ENCODE results near the gene HUNK. TPM values are rescaled to one million over a fixed set of nuclear protein-coding genes. Genes with fewer than 3 reads are reported as not detected.
"Not testable (repeated sequence)": the region's sequence is repeated elsewhere in the genome, so short reads cannot be mapped to it uniquely, and the experiment has no call there.

HUNK gene
- total and polyA plus RNA-seq, 4 experiments from 2014 or later = 0.07 to 0.44 (median 0.26) TPM; not detected in 1

DNA sequence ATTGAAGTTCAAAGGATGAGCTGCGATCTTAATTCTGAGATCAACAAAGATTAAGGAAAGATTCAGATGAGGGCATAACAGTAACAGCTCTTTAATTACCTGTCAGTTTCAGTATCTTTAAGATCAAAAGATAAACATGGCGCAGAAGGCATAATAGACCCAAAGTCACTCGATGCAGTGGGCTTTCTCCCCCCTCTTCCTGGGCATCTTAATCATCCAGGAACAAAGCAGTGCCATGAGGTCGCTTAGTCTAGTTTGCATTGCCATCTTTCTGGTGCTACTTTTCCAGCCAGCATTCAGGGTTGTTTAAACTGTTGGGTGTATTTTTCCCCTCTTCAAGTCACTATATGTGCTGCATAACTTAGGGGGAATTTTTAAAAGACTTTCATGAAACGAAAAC, 72.3 kb downstream of the HUNK start:
- H3K36me3 ChIP-seq (ENCODE audit: insufficient read depth, low read length) = no peaks in the 10 kb centered on the region
- Mint-ChIP-seq H3K36me3 (no peaks in the 10 kb centered on the region), H3K27me3 (peaks cover 4 to 6% of the 10 kb centered on the region in 2 donors), H3K4me3 (no peak overlapping the region), H3K4me1 (peaks cover 0 to 6% (median 0%) of the 10 kb centered on the region in 4 donors), H3K9me3 (peaks cover 0 to 2% (median 0%) of the 10 kb centered on the region in 8 donors), H3K27ac (no peak overlapping the region)
- CTCF ChIA-PET (ENCODE audit: partially characterized antibody) = no interaction called here
- H3K27ac ChIP-seq (ENCODE audit: low read depth, low read length) = no peak overlapping the region
- intact Hi-C loops (cut with micrococcal nuclease) = no loop called here
- H3K4me1 ChIP-seq (ENCODE audit: insufficient read depth, low read length) = no peaks in the 10 kb centered on the region
- DNase-seq = no peak
- no peaks in the 10 kb centered on the region for H3K27me3 ChIP-seq (ENCODE audit: insufficient read depth, low read length)
- POLR2A ChIA-PET (ENCODE audit: partially characterized antibody) = no interaction called here
- no peaks in the 10 kb centered on the region for H3K9me3 ChIP-seq (ENCODE audit: control insufficient read depth in 1 of 2, low read length in 2 of 2)
- no peak overlapping the region for H3K4me3 ChIP-seq (ENCODE audit: low read length in 2 of 2)

DNA sequence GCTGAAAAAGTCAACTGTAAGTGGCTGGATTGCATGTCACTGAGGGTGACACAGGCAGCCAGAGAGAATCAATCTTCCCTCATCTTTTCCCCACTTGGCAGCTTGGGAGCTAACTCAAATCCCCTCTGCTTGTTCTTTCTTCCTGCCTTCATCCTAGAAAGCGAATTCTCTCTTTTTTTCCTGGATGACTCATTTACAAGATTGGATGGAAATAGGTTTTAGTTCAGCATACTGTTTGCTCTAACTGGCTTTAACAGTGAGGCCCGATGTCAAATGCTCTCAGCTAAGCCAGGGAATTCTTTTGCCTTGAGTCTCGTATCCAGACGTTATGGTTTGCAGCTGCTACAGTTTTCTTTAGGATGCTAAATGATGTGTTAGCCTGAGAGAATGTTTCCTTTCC, 72.7 kb downstream of the HUNK start:
- CTCF ChIA-PET (ENCODE audit: partially characterized antibody) = no interaction called here

DNA sequence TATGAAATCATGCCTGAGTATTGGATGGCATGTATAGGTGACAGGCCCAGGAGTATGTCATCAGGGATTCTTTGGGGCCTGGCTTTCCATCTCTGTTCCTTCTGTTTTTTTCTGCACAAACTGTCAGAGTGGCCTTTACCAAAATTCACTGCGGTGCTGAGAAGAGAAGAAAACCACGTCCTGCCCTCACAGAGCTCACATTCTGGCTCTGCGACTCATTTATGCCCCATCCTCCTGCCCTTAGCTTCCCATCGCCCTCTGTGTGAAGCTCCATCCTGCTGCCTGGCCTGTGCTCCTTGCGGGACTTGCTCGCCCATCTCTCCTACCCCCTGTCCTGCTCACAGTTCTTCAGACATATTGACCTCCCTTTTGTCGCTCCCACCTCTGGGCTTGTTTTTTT, 73.4 kb downstream of the HUNK start:
- Histone ChIP-seq H3K36me3 (ENCODE audit: insufficient read depth, low read length) (no peaks in the 10 kb centered on the region), H3K4me3 (ENCODE audit: low read length in 2 of 2) (no peak overlapping the region), H3K27me3 (ENCODE audit: insufficient read depth, low read length) (no peaks in the 10 kb centered on the region), H3K27ac (ENCODE audit: low read depth, low read length) (no peak overlapping the region), H3K4me1 (ENCODE audit: insufficient read depth, low read length) (no peaks in the 10 kb centered on the region), H3K9me3 (ENCODE audit: control insufficient read depth in 1 of 2, low read length in 2 of 2) (no peaks in the 10 kb centered on the region)
- Mint-ChIP-seq H3K4me3 (no peak overlapping the region), H3K4me1 (peaks cover 0 to 6% (median 0%) of the 10 kb centered on the region in 4 donors), H3K27ac (no peak overlapping the region), H3K9me3 (peaks cover 0 to 2% (median 0%) of the 10 kb centered on the region in 8 donors), H3K27me3 (peaks cover 2 to 6% of the 10 kb centered on the region in 2 donors), H3K36me3 (no peaks in the 10 kb centered on the region)
- CTCF ChIA-PET (ENCODE audit: partially characterized antibody) = no interaction called here
- POLR2A ChIA-PET (ENCODE audit: partially characterized antibody) = no interaction called here
- intact Hi-C loops (cut with micrococcal nuclease) = no loop called here
- DNase-seq = no peak

More for the DNA sequence above, 72.7 kb downstream of the HUNK start:
- H3K4me1 Mint-ChIP-seq = peaks cover 0 to 6% (median 0%) of the 10 kb centered on the region in 4 donors
- no peak for DNase-seq
- H3K9me3 Mint-ChIP-seq = peaks cover 0 to 2% (median 0%) of the 10 kb centered on the region in 8 donors
- POLR2A ChIA-PET (ENCODE audit: partially characterized antibody) = no interaction called here
- H3K27me3 ChIP-seq (ENCODE audit: insufficient read depth, low read length) = no peaks in the 10 kb centered on the region
- intact Hi-C loops (cut with micrococcal nuclease) = no loop called here
- no peaks in the 10 kb centered on the region for H3K36me3 Mint-ChIP-seq
- no peak overlapping the region for H3K4me3 Mint-ChIP-seq
- H3K27ac ChIP-seq (ENCODE audit: low read depth, low read length) = no peak overlapping the region
- H3K27ac Mint-ChIP-seq = no peak overlapping the region
- H3K4me1 ChIP-seq (ENCODE audit: insufficient read depth, low read length) = no peaks in the 10 kb centered on the region
- no peaks in the 10 kb centered on the region for H3K9me3 ChIP-seq (ENCODE audit: control insufficient read depth in 1 of 2, low read length in 2 of 2)
- no peaks in the 10 kb centered on the region for H3K36me3 ChIP-seq (ENCODE audit: insufficient read depth, low read length)
- no peak overlapping the region for H3K4me3 ChIP-seq (ENCODE audit: low read length in 2 of 2)
- H3K27me3 Mint-ChIP-seq = peaks cover 4 to 6% of the 10 kb centered on the region in 2 donors

GRCh38 chr21:31946876-31947550, 74.2 kb downstream of the HUNK start:
- H3K4me1 ChIP-seq (ENCODE audit: insufficient read depth, low read length); DNase-seq; H3K9me3 ChIP-seq (ENCODE audit: control insufficient read depth in 1 of 2, low read length in 2 of 2); POLR2A ChIA-PET (ENCODE audit: partially characterized antibody); H3K9me3 Mint-ChIP-seq; H3K36me3 ChIP-seq (ENCODE audit: insufficient read depth, low read length); H3K27ac Mint-ChIP-seq; H3K4me3 Mint-ChIP-seq; H3K27ac ChIP-seq (ENCODE audit: low read depth, low read length); H3K4me3 ChIP-seq (ENCODE audit: low read length in 2 of 2); H3K36me3 Mint-ChIP-seq; H3K27me3 ChIP-seq (ENCODE audit: insufficient read depth, low read length); intact Hi-C loops (cut with micrococcal nuclease); H3K27me3 Mint-ChIP-seq; H3K4me1 Mint-ChIP-seq: not testable (repeated sequence)
- CTCF ChIA-PET (ENCODE audit: partially characterized antibody) = interaction anchor here (0.6 kb wide), 1 partner anchor 30 kb away, joined by 6 read pairs; no protein-coding TSS in a partner anchor

- H3K27ac ChIP-seq (ENCODE audit: low read depth, low read length) = no peak overlapping the region
- POLR2A ChIA-PET (ENCODE audit: partially characterized antibody) = no interaction called here
- H3K36me3 ChIP-seq (ENCODE audit: insufficient read depth, low read length) = no peaks in the 10 kb centered on the region
- H3K4me1 ChIP-seq (ENCODE audit: insufficient read depth, low read length) = no peaks in the 10 kb centered on the region
- no peak for DNase-seq
- CTCF ChIA-PET (ENCODE audit: partially characterized antibody) = no interaction called here
- H3K27ac Mint-ChIP-seq = no peak overlapping the region
- no peak overlapping the region for H3K4me3 Mint-ChIP-seq
- H3K9me3 ChIP-seq (ENCODE audit: control insufficient read depth in 1 of 2, low read length in 2 of 2) = no peaks in the 10 kb centered on the region
- intact Hi-C loops (cut with micrococcal nuclease) = no loop called here
- H3K4me1 Mint-ChIP-seq = peaks cover 0 to 5% (median 0%) of the 10 kb centered on the region in 4 donors
- H3K36me3 Mint-ChIP-seq = no peaks in the 10 kb centered on the region
- peaks cover 0 to 1% (median 0%) of the 10 kb centered on the region in 8 donors for H3K9me3 Mint-ChIP-seq
- H3K27me3 ChIP-seq (ENCODE audit: insufficient read depth, low read length) = no peaks in the 10 kb centered on the region
- H3K4me3 ChIP-seq (ENCODE audit: low read length in 2 of 2) = no peak overlapping the region
- H3K27me3 Mint-ChIP-seq = no peaks in the 10 kb centered on the region
These were observed 75.9 kb downstream of the HUNK start for GRCh38 chr21:31948676-31949075.

- Histone ChIP-seq H3K4me1 (ENCODE audit: insufficient read depth, low read length) (peaks cover 13% of the 10 kb centered on the region), H3K27ac (ENCODE audit: low read depth, low read length) (no peak overlapping the region), H3K9me3 (ENCODE audit: control insufficient read depth in 1 of 2, low read length in 2 of 2) (no peaks in the 10 kb centered on the region), H3K36me3 (ENCODE audit: insufficient read depth, low read length) (no peaks in the 10 kb centered on the region), H3K27me3 (ENCODE audit: insufficient read depth, low read length) (no peaks in the 10 kb centered on the region), H3K4me3 (ENCODE audit: low read length in 2 of 2) (no peak overlapping the region)
- Mint-ChIP-seq H3K27me3 (no peaks in the 10 kb centered on the region), H3K4me1 (peaks cover 0 to 11% (median 6%) of the 10 kb centered on the region in 4 donors), H3K4me3 (no peak overlapping the region), H3K9me3 (peaks cover 0 to 1% (median 0%) of the 10 kb centered on the region in 8 donors), H3K27ac (no peak overlapping the region), H3K36me3 (no peaks in the 10 kb centered on the region)
- DNase-seq = no peak
- intact Hi-C loops (cut with micrococcal nuclease) = no loop called here
- POLR2A ChIA-PET (ENCODE audit: partially characterized antibody) = no interaction called here
- CTCF ChIA-PET (ENCODE audit: partially characterized antibody) = no interaction called here
These were observed 80.0 kb downstream of the HUNK start for GRCh38 chr21:31952828-31953227.

DNA sequence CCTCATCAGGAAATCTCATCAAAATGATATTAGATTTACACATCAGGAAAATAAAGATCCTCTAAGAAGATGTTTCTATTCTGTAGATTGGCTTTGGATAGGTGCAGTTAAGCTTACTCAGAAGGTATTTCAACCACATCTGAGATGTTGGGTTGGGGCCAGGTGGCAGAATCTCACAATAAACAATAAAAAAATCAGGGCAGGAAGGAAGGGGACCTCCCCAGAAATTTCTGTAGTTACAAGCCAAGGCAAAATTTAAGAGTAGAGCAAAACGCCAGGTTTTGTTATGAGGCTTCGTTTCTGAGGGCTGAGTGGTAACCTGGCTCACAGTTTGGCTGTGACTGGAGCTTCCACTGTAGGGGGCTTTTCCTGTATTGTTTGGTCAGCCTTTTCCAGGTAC, 84.8 kb downstream of the HUNK start:
- intact Hi-C loops (cut with micrococcal nuclease) = no loop called here
- peak overlapping the region in 2 of 8 donors; percentile 1 to 2 for H3K4me3 Mint-ChIP-seq

More for the DNA sequence above, 84.8 kb downstream of the HUNK start:
- Histone ChIP-seq H3K27ac (ENCODE audit: low read depth, low read length) (no peak overlapping the region), H3K4me3 (ENCODE audit: low read length in 2 of 2) (no peak overlapping the region), H3K27me3 (ENCODE audit: insufficient read depth, low read length) (no peaks in the 10 kb centered on the region), H3K9me3 (ENCODE audit: control insufficient read depth in 1 of 2, low read length in 2 of 2) (no peaks in the 10 kb centered on the region), H3K4me1 (ENCODE audit: insufficient read depth, low read length) (peaks cover 26% of the 10 kb centered on the region), H3K36me3 (ENCODE audit: insufficient read depth, low read length) (no peaks in the 10 kb centered on the region)
- ChIA-PET CTCF (ENCODE audit: partially characterized antibody) (no interaction called here), POLR2A (ENCODE audit: partially characterized antibody) (interaction anchor here (1.3 kb wide), 1 partner anchor 18 kb away, joined by 3 read pairs; no protein-coding TSS in a partner anchor)
- Mint-ChIP-seq H3K4me1 (peaks cover 0 to 11% (median 6%) of the 10 kb centered on the region in 4 donors), H3K27me3 (peaks cover 0 to 2% of the 10 kb centered on the region in 2 donors), H3K9me3 (peaks cover 0 to 8% (median 0%) of the 10 kb centered on the region in 8 donors), H3K36me3 (no peaks in the 10 kb centered on the region), H3K27ac (peak overlapping the region in 3 of 7 donors; percentile 59 to 72 (median 63))
- DNase-seq = peak in 3 of 5 donors; percentile 1 to 32 (median 26)
